ENCODE measurements around the gene PTDSS2. TPM values are rescaled to one million over a fixed set of nuclear protein-coding genes. Genes with fewer than 3 reads are reported as not detected.

Gene PTDSS2
- polyA plus RNA-seq, 1 experiment, result 15.8 TPM

DNA sequence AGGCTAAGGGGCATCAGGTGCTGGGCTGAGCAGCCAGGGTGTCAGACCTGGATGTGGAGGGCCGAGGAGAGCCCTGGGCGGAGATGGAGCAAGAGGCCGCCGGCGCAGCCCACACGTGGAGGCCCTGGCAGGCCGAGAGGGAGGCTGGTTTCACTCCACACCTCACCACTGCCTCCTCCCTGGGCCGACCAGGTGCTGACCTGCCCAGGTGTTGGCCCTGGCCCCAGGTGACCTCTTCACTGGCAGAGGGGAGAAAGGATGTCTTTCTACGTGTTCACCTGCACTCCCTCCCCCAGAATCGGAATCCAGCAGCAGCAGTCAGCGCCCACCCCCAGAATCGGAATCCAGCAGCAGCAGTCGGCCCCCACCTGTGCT lies 9.0 kb upstream of the PTDSS2 start:
- H3K27me3 ChIP-seq (ENCODE audit: control insufficient read depth, insufficient read depth, low read length), result peaks cover 23% of the 10 kb centered on the region
- CTCF ChIA-PET, result interaction anchor here (0.5 kb wide), 1 partner anchor 10 kb away, joined by 3 read pairs; no protein-coding TSS in a partner anchor
- H3K4me3 ChIP-seq (ENCODE audit: low read depth, low read length), result no peak overlapping the region
- H3K9me3 ChIP-seq (ENCODE audit: control insufficient read depth, insufficient read depth, low read length), result peaks cover 8% of the 10 kb centered on the region
- no peak overlapping the region for H3K27ac ChIP-seq (ENCODE audit: low read depth, low read length)
- TF ChIP-seq, protein P1, sequence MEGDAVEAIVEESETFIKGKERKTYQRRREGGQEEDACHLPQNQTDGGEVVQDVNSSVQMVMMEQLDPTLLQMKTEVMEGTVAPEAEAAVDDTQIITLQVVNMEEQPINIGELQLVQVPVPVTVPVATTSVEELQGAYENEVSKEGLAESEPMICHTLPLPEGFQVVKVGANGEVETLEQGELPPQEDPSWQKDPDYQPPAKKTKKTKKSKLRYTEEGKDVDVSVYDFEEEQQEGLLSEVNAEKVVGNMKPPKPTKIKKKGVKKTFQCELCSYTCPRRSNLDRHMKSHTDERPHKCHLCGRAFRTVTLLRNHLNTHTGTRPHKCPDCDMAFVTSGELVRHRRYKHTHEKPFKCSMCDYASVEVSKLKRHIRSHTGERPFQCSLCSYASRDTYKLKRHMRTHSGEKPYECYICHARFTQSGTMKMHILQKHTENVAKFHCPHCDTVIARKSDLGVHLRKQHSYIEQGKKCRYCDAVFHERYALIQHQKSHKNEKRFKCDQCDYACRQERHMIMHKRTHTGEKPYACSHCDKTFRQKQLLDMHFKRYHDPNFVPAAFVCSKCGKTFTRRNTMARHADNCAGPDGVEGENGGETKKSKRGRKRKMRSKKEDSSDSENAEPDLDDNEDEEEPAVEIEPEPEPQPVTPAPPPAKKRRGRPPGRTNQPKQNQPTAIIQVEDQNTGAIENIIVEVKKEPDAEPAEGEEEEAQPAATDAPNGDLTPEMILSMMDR (IDR thresholded peaks at IDR 0.05; ENCODE audit: low read depth, low read length), result no peak
- POLR2A ChIA-PET, result no interaction called here
- no peak for DNase-seq (ENCODE audit: low read depth, low spot score)

DNA sequence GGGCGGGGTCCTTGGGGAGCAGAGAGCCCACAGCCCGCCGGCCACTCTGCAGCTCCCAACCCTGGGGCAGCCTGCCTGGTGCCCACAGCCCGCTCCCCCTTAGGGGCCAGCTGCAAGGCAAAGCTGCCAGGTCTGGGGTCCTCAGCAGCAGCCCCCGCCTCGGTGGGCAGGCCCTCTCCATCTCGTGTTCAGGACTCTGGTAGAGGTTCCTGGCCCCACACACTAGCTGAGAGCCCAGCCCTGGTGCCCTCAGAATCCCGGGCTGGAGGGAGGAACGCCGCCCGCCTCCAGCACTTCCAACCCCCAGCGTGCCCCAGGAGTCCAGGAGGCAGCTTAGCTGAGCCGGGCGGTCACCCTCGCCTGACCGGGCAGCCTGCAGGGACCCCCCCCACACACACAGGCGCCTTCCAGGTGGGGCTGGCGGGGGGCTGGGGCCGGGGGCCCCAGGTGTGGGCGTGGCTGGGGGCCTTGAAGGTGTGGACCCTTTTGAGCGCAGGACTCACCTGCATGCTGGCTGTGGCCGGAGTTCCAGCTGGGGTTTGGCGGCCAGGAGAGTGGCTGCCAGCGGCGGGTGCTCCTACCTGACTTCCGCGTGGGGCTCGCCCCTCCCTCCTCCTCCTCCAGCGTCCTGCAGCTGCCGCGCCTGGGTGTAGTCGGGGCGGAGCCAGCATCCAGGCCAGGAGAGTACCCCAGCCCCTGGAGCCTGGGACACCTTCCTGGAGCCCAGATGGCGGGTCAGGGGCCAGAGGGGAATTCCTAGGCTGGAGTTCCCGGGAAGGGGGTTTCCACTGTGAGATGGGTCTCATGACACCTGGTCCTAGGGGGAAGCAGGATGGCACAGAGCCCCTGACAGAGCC lies 8.4 kb upstream of the PTDSS2 start, which contains the start of gene ANO9:
ANO9 (minus strand) TSS at position 594 of the 857 bp plus-strand sequence; CDS start at position 509, 85 bp downstream.
- no peak within 1 kb of the TSS for H3K4me3 ChIP-seq (ENCODE audit: low read depth, low read length)
- no peak within 1 kb of the TSS for H3K27ac ChIP-seq (ENCODE audit: low read depth, low read length)
- H3K27me3 ChIP-seq (ENCODE audit: control insufficient read depth, insufficient read depth, low read length), result peaks cover 23% of the 10 kb centered on the region
- TF ChIP-seq, protein P1 (IDR thresholded peaks at IDR 0.05; ENCODE audit: low read depth, low read length), result no peak
- ChIA-PET CTCF (interaction anchor here (0.5 kb wide), 1 partner anchor 9 kb away, joined by 3 read pairs; no protein-coding TSS in a partner anchor), POLR2A (no interaction called here)
- peaks cover 8% of the 10 kb centered on the region for H3K9me3 ChIP-seq (ENCODE audit: control insufficient read depth, insufficient read depth, low read length)
- DNase-seq (ENCODE audit: low read depth, low spot score), result no peak

DNA sequence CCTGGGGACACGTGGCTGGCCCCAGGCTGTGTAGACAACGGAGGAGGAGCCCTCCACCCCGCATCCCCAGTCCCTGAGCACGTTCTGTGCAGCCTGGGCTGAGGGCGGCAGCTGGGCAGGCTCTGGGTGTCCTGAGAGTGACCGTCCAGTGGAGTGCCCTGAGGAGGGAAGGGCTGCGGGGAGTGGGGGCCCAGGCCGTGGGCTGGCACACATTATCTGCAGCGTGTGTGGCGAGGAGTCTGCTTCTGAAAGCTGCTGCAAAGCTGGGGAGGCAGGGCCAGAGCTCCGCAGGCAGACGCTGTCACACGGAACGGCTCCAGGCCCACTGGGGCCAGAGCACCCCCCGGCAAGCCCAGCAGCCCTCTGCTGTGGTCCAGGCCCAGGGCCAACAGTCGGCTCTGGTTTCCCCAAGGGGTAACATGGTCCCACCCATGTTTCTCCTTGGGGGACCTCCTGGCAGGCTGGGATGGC lies 7.4 kb upstream of the PTDSS2 start:
- ChIA-PET POLR2A (no interaction called here), CTCF (interaction anchor here (2.1 kb wide), 1 partner anchor 76 kb away, joined by 5 read pairs; no protein-coding TSS in a partner anchor)
- no peak for DNase-seq (ENCODE audit: low read depth, low spot score)

DNA sequence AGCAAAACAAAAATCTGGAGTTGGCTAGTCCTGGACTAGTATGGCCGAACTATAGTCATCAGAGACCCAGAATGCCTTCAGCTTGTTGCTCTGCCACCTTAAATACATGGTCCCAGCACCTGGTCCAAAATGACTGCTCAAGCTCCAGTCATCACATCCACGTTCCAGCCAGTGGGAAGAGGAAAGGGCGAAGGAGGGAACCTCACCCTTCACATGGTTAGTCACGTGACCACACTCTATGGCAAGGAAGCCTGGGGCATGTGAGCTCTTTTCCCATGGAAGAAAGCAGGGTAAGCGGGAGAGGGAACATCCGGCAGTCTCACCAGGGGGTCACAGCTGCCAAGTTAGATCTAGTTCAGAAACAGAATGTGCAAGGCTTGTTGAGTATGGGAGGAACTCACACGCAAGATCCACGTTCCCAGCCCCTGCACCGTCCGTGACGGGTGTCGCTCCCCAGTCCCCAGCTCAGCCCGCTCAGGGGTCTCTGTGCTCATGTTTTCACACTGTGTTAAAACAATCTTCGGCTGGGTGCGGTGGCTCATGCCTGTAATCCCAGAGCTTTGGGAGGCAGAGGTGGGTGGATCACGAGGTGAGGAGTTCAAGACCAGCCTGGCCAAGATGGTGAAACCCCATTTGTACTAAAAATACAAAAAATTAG lies 6.4 kb upstream of the PTDSS2 start:
- TF ChIP-seq, protein P1 (IDR thresholded peaks at IDR 0.05; ENCODE audit: low read depth, low read length), result no peak
- POLR2A ChIA-PET, result no interaction called here
- DNase-seq (ENCODE audit: low read depth, low spot score), result no peak
- Histone ChIP-seq H3K27ac (ENCODE audit: low read depth, low read length) (no peak overlapping the region), H3K9me3 (ENCODE audit: control insufficient read depth, insufficient read depth, low read length) (no peaks in the 10 kb centered on the region; the same call in 1 of the 2 replicates), H3K4me3 (ENCODE audit: low read depth, low read length) (no peak overlapping the region), H3K27me3 (ENCODE audit: control insufficient read depth, insufficient read depth, low read length) (peaks cover 23% of the 10 kb centered on the region)
- CTCF ChIA-PET, result interaction anchor here (0.6 to 2.1 kb wide), 2 partner anchors 67 to 75 kb away, joined by 4 to 5 read pairs; no protein-coding TSS in a partner anchor

More for the DNA sequence above, 7.4 kb upstream of the PTDSS2 start:
- no peak overlapping the region for H3K27ac ChIP-seq (ENCODE audit: low read depth, low read length)
- H3K4me3 ChIP-seq (ENCODE audit: low read depth, low read length), result no peak overlapping the region
- peaks cover 23% of the 10 kb centered on the region for H3K27me3 ChIP-seq (ENCODE audit: control insufficient read depth, insufficient read depth, low read length)
- H3K9me3 ChIP-seq (ENCODE audit: control insufficient read depth, insufficient read depth, low read length), result peaks cover under 1% of the 10 kb centered on the region; the same call in 1 of the 2 replicates
- TF ChIP-seq, protein P1 (IDR thresholded peaks at IDR 0.05; ENCODE audit: low read depth, low read length), result no peak
